ENCODE data around the gene BRD3OS. TPM values are rescaled to one million over a fixed set of nuclear protein-coding genes. Genes with fewer than 3 reads are reported as not detected.

The BRD3OS gene
- total and polyA plus RNA-seq, 2 of the 13 experiments (the other 11 are each of a cell fraction or from before 2014, with no cell fraction given): 4.9 to 5.7 TPM

GRCh38 chr9:133992780-133993634, 32.3 kb upstream of the BRD3OS start (continued):
- no peak for TF ChIP-seq ZNF142 (CRISPR knock-in tag; IDR thresholded peaks at IDR 0.05)
- TF ChIP-seq WIZ (CRISPR knock-in tag; IDR thresholded peaks at IDR 0.05): no peak
- TF ChIP-seq ZNF768 (CRISPR knock-in tag; IDR thresholded peaks at IDR 0.05): no peak
- peak; percentile 61 for TF ChIP-seq ZNF350 (CRISPR knock-in tag; IDR thresholded peaks at IDR 0.05; ENCODE audit: borderline replicate concordance, low read depth)
- TF ChIP-seq AKNA (CRISPR knock-in tag; IDR thresholded peaks at IDR 0.05; ENCODE audit: borderline replicate concordance): no peak
- no peak; the same call in 1 of the 2 replicates for TF ChIP-seq PAX8 (CRISPR knock-in tag; IDR thresholded peaks at IDR 0.05; ENCODE audit: borderline replicate concordance)
- TF ChIP-seq ZFP1 (CRISPR knock-in tag; IDR thresholded peaks at IDR 0.05): no peak
- TF ChIP-seq SOX13 (IDR thresholded peaks at IDR 0.05): no peak
- no peak for TF ChIP-seq SOX13 (CRISPR knock-in tag; conservative IDR thresholded peaks at IDR 0.05 in 1 of 2, IDR thresholded peaks at IDR 0.05 in 1 of 2)
- TF ChIP-seq NR2F6 (IDR thresholded peaks at IDR 0.05): no peak
- TF ChIP-seq NR2F6 (CRISPR knock-in tag; IDR thresholded peaks at IDR 0.05): no peak; the same call in 1 of the 2 replicates
- no peak for TF ChIP-seq CENPX (CRISPR knock-in tag; IDR thresholded peaks at IDR 0.05)
- TF ChIP-seq ASH2L (IDR thresholded peaks at IDR 0.05; ENCODE audit: insufficient read length, low read depth, low read length): peak; percentile 21
- TF ChIP-seq SMARCE1 (IDR thresholded peaks at IDR 0.05; ENCODE audit: borderline replicate concordance): no peak
- TF ChIP-seq JUNB (CRISPR knock-in tag; IDR thresholded peaks at IDR 0.05; ENCODE audit: borderline replicate concordance): no peak
- no peak for TF ChIP-seq NFE2L1 (CRISPR knock-in tag; IDR thresholded peaks at IDR 0.05; ENCODE audit: borderline replicate concordance)
- TF ChIP-seq ZNF83 (CRISPR knock-in tag; IDR thresholded peaks at IDR 0.05; ENCODE audit: borderline replicate concordance): no peak
- TF ChIP-seq HNRNPLL (IDR thresholded peaks at IDR 0.05; ENCODE audit: low read depth, low read length, poor library complexity, severe bottlenecking): peak; percentile 84
